WTC11 (cell line): Measurements from ENCODE around the gene RNASE7. TPM values are rescaled to one million over a fixed set of nuclear protein-coding genes. Genes with fewer than 3 reads are reported as not detected.

Experiments
- ATAC-seq: fragments of 200-7000 bp; cut with Tn5 transposase; 2 replicates; pipeline ENCODE4 v1.10.0; 2021; ENCODE audit warnings: mild to moderate bottlenecking, moderate library complexity
- CTCF ChIA-PET: fragments of 300-600 bp; sonication (Branson Sonifier 250); formaldehyde crosslinking; loops from one replicate; lab custom pipeline; 2021; ENCODE audit warnings: antibody characterized with exemption; lab: Charles Lee
- POLR2A ChIA-PET: fragments of 350-600 bp; sonication (Branson Sonifier 250); formaldehyde crosslinking; loops from one replicate; lab custom pipeline; 2021; ENCODE audit warnings: antibody characterized with exemption; lab: Charles Lee
- DNase-seq: peaks from one replicate; pipeline ENCODE4 v3.0.0; 2021; ENCODE audit warnings: low spot score
- H3K27ac Mint-ChIP-seq: 2 replicates; pipeline ENCODE4 v1.8.0; 2021; ENCODE audit warnings: mixed read lengths
- H3K27me3 Mint-ChIP-seq: 2 replicates; pipeline ENCODE4 v1.8.0; 2021; ENCODE audit warnings: low read depth, mild to moderate bottlenecking, moderate library complexity, mixed read lengths
- H3K36me3 Mint-ChIP-seq: 2 replicates; pipeline ENCODE4 v1.8.0; 2021; ENCODE audit warnings: mixed read lengths
- H3K4me1 Mint-ChIP-seq: 2 replicates; pipeline ENCODE4 v1.8.0; 2022; ENCODE audit warnings: mixed read lengths
- H3K4me3 Mint-ChIP-seq: 2 replicates; pipeline ENCODE4 v1.8.0; 2021; ENCODE audit warnings: mild to moderate bottlenecking, moderate library complexity, mixed read lengths
- H3K9me3 Mint-ChIP-seq: 2 replicates; pipeline ENCODE4 v1.8.0; 2021; ENCODE audit warnings: mixed read lengths
- CREB1 ChIP-seq: sonication (generic); formaldehyde crosslinking; IDR thresholded peaks from 2 replicates; pipeline ENCODE4 v1.8.0; 2023; ENCODE audit warnings: mild to moderate bottlenecking, missing genetic modification reagents
- EMX1 ChIP-seq: fragments of 250-450 bp; sonication (Bioruptor Pico); IDR thresholded peaks from 2 replicates; pipeline ENCODE4 v1.8.0; 2021; ENCODE audit warnings: mild to moderate bottlenecking
- ERG ChIP-seq: fragments of 250-450 bp; sonication (Bioruptor Pico); IDR thresholded peaks from 2 replicates; pipeline ENCODE4 v1.8.0; 2021; ENCODE audit warnings: mild to moderate bottlenecking
- ESRRA ChIP-seq: sonication (generic); formaldehyde crosslinking; IDR thresholded peaks from 2 replicates; pipeline ENCODE4 v1.8.1; 2022; ENCODE audit warnings: mild to moderate bottlenecking, missing genetic modification reagents, borderline replicate concordance
- FOXJ3 ChIP-seq: sonication (generic); formaldehyde crosslinking; IDR thresholded peaks from 2 replicates; pipeline ENCODE4 v1.9.0; 2021; ENCODE audit warnings: missing genetic modification reagents, mild to moderate bottlenecking, borderline replicate concordance
- JAZF1 ChIP-seq: fragments of 250-450 bp; sonication (Bioruptor Pico); IDR thresholded peaks from 2 replicates; pipeline ENCODE4 v1.9.0; 2021; ENCODE audit warnings: moderate library complexity, mild to moderate bottlenecking, inconsistent platforms
- KAT7 ChIP-seq: sonication (generic); formaldehyde crosslinking; IDR thresholded peaks from 2 replicates; pipeline ENCODE4 v1.8.1; 2023; ENCODE audit warnings: missing genetic modification reagents, mild to moderate bottlenecking, borderline replicate concordance
- MYBL2 ChIP-seq: sonication (generic); formaldehyde crosslinking; IDR thresholded peaks from 2 replicates; pipeline ENCODE4 v1.8.1; 2023; ENCODE audit warnings: mild to moderate bottlenecking, moderate library complexity, missing genetic modification reagents
- NFYB ChIP-seq: sonication (generic); formaldehyde crosslinking; conservative IDR thresholded peaks from 2 replicates; pipeline ENCODE4 v1.8.0; 2022; ENCODE audit warnings: low read depth, missing genetic modification reagents
- OVOL2 ChIP-seq: fragments of 250-450 bp; sonication (Bioruptor Pico); IDR thresholded peaks from 2 replicates; pipeline ENCODE4 v1.9.0; 2021; ENCODE audit warnings: mild to moderate bottlenecking, borderline replicate concordance
- RELA ChIP-seq: sonication (generic); formaldehyde crosslinking; IDR thresholded peaks from 2 replicates; pipeline ENCODE4 v1.8.1; 2022; ENCODE audit warnings: missing genetic modification reagents, mild to moderate bottlenecking, borderline replicate concordance
- RORB ChIP-seq: fragments of 250-450 bp; sonication (Bioruptor Pico); IDR thresholded peaks from 2 replicates; pipeline ENCODE4 v1.9.0; 2021; ENCODE audit warnings: mild to moderate bottlenecking
- SMAD4 ChIP-seq: sonication (generic); formaldehyde crosslinking; IDR thresholded peaks from 2 replicates; pipeline ENCODE4 v1.8.0; 2022; ENCODE audit warnings: mild to moderate bottlenecking, missing genetic modification reagents
- SP1 ChIP-seq: sonication (generic); formaldehyde crosslinking; conservative IDR thresholded peaks from 2 replicates; pipeline ENCODE4 v1.8.1; 2022; ENCODE audit warnings: missing genetic modification reagents
- TP53 ChIP-seq: sonication (generic); formaldehyde crosslinking; IDR thresholded peaks from 2 replicates; pipeline ENCODE4 v1.8.1; 2023; ENCODE audit warnings: mild to moderate bottlenecking, missing genetic modification reagents
- total RNA-seq: library from RNA; stranded (reverse); gene quantifications from 3 replicates; pipeline ENCODE4 v1.2.3, GENCODE V29; 2021
- TF ChIP-seq, protein P1 (sequence below): sonication (generic); formaldehyde crosslinking; IDR thresholded peaks from 2 replicates; pipeline ENCODE4 v1.8.1; 2023; ENCODE audit warnings: mild to moderate bottlenecking, moderate library complexity, missing genetic modification reagents
- TF ChIP-seq, protein P2 (sequence below): sonication (generic); formaldehyde crosslinking; IDR thresholded peaks from 2 replicates; pipeline ENCODE4 v1.8.0; 2022; ENCODE audit warnings: missing genetic modification reagents
- TF ChIP-seq, protein P3 (sequence below): sonication (generic); formaldehyde crosslinking; IDR thresholded peaks from 2 replicates; pipeline ENCODE4 v1.8.1; 2023; ENCODE audit warnings: mild to moderate bottlenecking, missing genetic modification reagents, moderate library complexity

RNASE7 gene
- total RNA-seq, 1 experiment from 2014 or later, result not detected

- CTCF ChIA-PET, result interaction anchor here (1.9 to 4.6 kb wide), 3 partner anchors 17 to 59 kb away, joined by 7 to 165 read pairs (median 10); no protein-coding TSS in a partner anchor
- no peaks in the 10 kb centered on the region for H3K27me3 Mint-ChIP-seq
- H3K36me3 Mint-ChIP-seq, result peaks cover 49% of the 10 kb centered on the region
- H3K4me3 Mint-ChIP-seq, result no peak overlapping the region
- ATAC-seq (no peak), DNase-seq (no peak)
- POLR2A ChIA-PET, result no interaction called here
- no peak for TF ChIP-seq ESRRA
- no peak for TF ChIP-seq ERG (CRISPR knock-in tag)
- TF ChIP-seq, protein P1, sequence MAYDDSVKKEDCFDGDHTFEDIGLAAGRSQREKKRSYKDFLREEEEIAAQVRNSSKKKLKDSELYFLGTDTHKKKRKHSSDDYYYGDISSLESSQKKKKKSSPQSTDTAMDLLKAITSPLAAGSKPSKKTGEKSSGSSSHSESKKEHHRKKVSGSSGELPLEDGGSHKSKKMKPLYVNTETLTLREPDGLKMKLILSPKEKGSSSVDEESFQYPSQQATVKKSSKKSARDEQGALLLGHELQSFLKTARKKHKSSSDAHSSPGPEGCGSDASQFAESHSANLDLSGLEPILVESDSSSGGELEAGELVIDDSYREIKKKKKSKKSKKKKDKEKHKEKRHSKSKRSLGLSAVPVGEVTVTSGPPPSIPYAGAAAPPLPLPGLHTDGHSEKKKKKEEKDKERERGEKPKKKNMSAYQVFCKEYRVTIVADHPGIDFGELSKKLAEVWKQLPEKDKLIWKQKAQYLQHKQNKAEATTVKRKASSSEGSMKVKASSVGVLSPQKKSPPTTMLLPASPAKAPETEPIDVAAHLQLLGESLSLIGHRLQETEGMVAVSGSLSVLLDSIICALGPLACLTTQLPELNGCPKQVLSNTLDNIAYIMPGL (CRISPR knock-in tag), result no peak
- TF ChIP-seq NFYB (CRISPR knock-in tag), result no peak
- no peak for TF ChIP-seq SMAD4 (CRISPR knock-in tag)
- H3K4me1 Mint-ChIP-seq, result peaks cover 17% of the 10 kb centered on the region
- H3K9me3 Mint-ChIP-seq, result no peaks in the 10 kb centered on the region
- H3K27ac Mint-ChIP-seq, result no peak overlapping the region
Measured at GRCh38 chr14:21073921-21074320, 31.8 kb downstream of the RNASE7 start.

GRCh38 chr14:21074398-21075272 lies 32.5 kb downstream of the RNASE7 start:
- H3K9me3 Mint-ChIP-seq, result no peaks in the 10 kb centered on the region
- no peak overlapping the region for H3K27ac Mint-ChIP-seq
- H3K4me3 Mint-ChIP-seq, result no peak overlapping the region
- H3K4me1 Mint-ChIP-seq, result peaks cover 17% of the 10 kb centered on the region
- ChIA-PET POLR2A (no interaction called here), CTCF (interaction anchor here (1.3 to 2.0 kb wide), 3 partner anchors 16 to 60 kb away, joined by 4 to 10 read pairs (median 7); no protein-coding TSS in a partner anchor)
- DNase-seq (no peak), ATAC-seq (no peak)
- H3K36me3 Mint-ChIP-seq, result peaks cover 56% of the 10 kb centered on the region
- TF ChIP-seq FOXJ3 (CRISPR knock-in tag) (no peak), ERG (CRISPR knock-in tag) (no peak), EMX1 (CRISPR knock-in tag) (no peak), MYBL2 (CRISPR knock-in tag) (no peak), TP53 (CRISPR knock-in tag) (no peak), SP1 (no peak), OVOL2 (CRISPR knock-in tag) (no peak), RELA (no peak), RORB (CRISPR knock-in tag) (no peak), JAZF1 (CRISPR knock-in tag) (no peak), KAT7 (no peak), CREB1 (CRISPR knock-in tag) (no peak)
- TF ChIP-seq, protein P2, sequence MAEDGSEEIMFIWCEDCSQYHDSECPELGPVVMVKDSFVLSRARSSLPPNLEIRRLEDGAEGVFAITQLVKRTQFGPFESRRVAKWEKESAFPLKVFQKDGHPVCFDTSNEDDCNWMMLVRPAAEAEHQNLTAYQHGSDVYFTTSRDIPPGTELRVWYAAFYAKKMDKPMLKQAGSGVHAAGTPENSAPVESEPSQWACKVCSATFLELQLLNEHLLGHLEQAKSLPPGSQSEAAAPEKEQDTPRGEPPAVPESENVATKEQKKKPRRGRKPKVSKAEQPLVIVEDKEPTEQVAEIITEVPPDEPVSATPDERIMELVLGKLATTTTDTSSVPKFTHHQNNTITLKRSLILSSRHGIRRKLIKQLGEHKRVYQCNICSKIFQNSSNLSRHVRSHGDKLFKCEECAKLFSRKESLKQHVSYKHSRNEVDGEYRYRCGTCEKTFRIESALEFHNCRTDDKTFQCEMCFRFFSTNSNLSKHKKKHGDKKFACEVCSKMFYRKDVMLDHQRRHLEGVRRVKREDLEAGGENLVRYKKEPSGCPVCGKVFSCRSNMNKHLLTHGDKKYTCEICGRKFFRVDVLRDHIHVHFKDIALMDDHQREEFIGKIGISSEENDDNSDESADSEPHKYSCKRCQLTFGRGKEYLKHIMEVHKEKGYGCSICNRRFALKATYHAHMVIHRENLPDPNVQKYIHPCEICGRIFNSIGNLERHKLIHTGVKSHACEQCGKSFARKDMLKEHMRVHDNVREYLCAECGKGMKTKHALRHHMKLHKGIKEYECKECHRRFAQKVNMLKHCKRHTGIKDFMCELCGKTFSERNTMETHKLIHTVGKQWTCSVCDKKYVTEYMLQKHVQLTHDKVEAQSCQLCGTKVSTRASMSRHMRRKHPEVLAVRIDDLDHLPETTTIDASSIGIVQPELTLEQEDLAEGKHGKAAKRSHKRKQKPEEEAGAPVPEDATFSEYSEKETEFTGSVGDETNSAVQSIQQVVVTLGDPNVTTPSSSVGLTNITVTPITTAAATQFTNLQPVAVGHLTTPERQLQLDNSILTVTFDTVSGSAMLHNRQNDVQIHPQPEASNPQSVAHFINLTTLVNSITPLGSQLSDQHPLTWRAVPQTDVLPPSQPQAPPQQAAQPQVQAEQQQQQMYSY (CRISPR knock-in tag), result no peak
- TF ChIP-seq, protein P3, sequence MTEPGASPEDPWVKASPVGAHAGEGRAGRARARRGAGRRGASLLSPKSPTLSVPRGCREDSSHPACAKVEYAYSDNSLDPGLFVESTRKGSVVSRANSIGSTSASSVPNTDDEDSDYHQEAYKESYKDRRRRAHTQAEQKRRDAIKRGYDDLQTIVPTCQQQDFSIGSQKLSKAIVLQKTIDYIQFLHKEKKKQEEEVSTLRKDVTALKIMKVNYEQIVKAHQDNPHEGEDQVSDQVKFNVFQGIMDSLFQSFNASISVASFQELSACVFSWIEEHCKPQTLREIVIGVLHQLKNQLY (CRISPR knock-in tag), result no peak
- H3K27me3 Mint-ChIP-seq, result no peaks in the 10 kb centered on the region
